Measurements from ENCODE around the gene GTF2A1. TPM values are rescaled to one million over a fixed set of nuclear protein-coding genes. Genes with fewer than 3 reads are reported as not detected.

Gene GTF2A1
- polyA plus RNA-seq, 1 of the 3 experiments (the other 2 are of a cell fraction), result 7.6 TPM

- Histone ChIP-seq H3K9ac (no peak overlapping the region), H3K4me2 (no peak overlapping the region), H4K20me1 (ENCODE audit: insufficient read depth) (no peaks in the 10 kb centered on the region), H3K36me3 (replicated peaks in 1 of 2; ENCODE audit: control insufficient read depth in 1 of 2, insufficient read depth in 2 of 2, low read length in 1 of 2) (no peaks in the 10 kb centered on the region), H3K9me3 (no peaks in the 10 kb centered on the region), H3K9me2 (no peaks in the 10 kb centered on the region), H2AFZ (ENCODE audit: low read depth) (no peak overlapping the region), H3F3A (replicated peaks; ENCODE audit: insufficient read depth) (no peaks in the 10 kb centered on the region), H3K4me3 (ENCODE audit: low read depth in 2 of 2, low read length in 1 of 2) (no peak overlapping the region), H3K27ac (ENCODE audit: low read depth in 2 of 2, low read length in 1 of 2) (no peak overlapping the region), H3K4me1 (ENCODE audit: control insufficient read depth in 1 of 2, insufficient read depth in 2 of 2, low read depth in 1 of 2, low read length in 1 of 2) (peaks cover 0 to 7% of the 10 kb centered on the region in 2 experiments; a peak in 2 of 4 replicates), H3K27me3 (ENCODE audit: insufficient read depth) (no peaks in the 10 kb centered on the region), H3K79me2 (ENCODE audit: insufficient read depth) (no peaks in the 10 kb centered on the region)
- ChIA-PET POLR2A (no interaction called here), CTCF (interaction anchor here (0.9 to 16.6 kb wide), 39 partner anchors 9 to 328 kb away, joined by 3 to 321 read pairs (median 5); partner anchors contain the start of gene CEP128)
- 50% methylated on average over 7 of the region's 7 CpGs for WGBS (ENCODE audit: low lambda C conversion rate)
- DNase-seq, result peak; percentile 74
- TF ChIP-seq RAD21 (IDR thresholded peaks at IDR 0.05; ENCODE audit: low read length) (peak; percentile 90), EP300 (IDR thresholded peaks at IDR 0.05; ENCODE audit: borderline replicate concordance in 1 of 2, low read depth in 1 of 2, low read length in 1 of 2) (no peak), NFIC (IDR thresholded peaks at IDR 0.05; ENCODE audit: borderline replicate concordance) (no peak), FOXJ3 (CRISPR knock-in tag; IDR thresholded peaks at IDR 0.05) (no peak), SMC3 (IDR thresholded peaks at IDR 0.05; ENCODE audit: low read depth, low read length) (peak; percentile 87), RCOR1 (IDR thresholded peaks at IDR 0.05; ENCODE audit: low read length) (no peak), USF1 (IDR thresholded peaks at IDR 0.05; ENCODE audit: borderline replicate concordance, low read depth) (no peak), MEF2A (IDR thresholded peaks at IDR 0.05; ENCODE audit: borderline replicate concordance, low read depth) (no peak), TEAD4 (IDR thresholded peaks at IDR 0.05; ENCODE audit: borderline replicate concordance, insufficient read depth) (no peak), CTCF (IDR thresholded peaks at IDR 0.05) (peak; percentile 75)
Measured at GRCh38 chr14:81269100-81269978, 48.6 kb upstream of the GTF2A1 start.

- Histone ChIP-seq H3K9ac (no peak overlapping the region), H3K4me2 (no peak overlapping the region), H3K4me1 (ENCODE audit: control insufficient read depth in 1 of 2, insufficient read depth in 2 of 2, low read depth in 1 of 2, low read length in 1 of 2) (no peaks in the 10 kb centered on the region; a peak in 2 of 4 replicates), H2AFZ (ENCODE audit: low read depth) (no peak overlapping the region), H4K20me1 (ENCODE audit: insufficient read depth) (no peaks in the 10 kb centered on the region), H3K9me2 (no peaks in the 10 kb centered on the region), H3K36me3 (replicated peaks in 1 of 2; ENCODE audit: control insufficient read depth in 1 of 2, insufficient read depth in 2 of 2, low read length in 1 of 2) (no peaks in the 10 kb centered on the region), H3K4me3 (ENCODE audit: low read depth in 2 of 2, low read length in 1 of 2) (no peak overlapping the region), H3F3A (replicated peaks; ENCODE audit: insufficient read depth) (no peaks in the 10 kb centered on the region), H3K79me2 (ENCODE audit: insufficient read depth) (no peaks in the 10 kb centered on the region), H3K27ac (ENCODE audit: low read depth in 2 of 2, low read length in 1 of 2) (no peak overlapping the region), H3K27me3 (ENCODE audit: insufficient read depth) (no peaks in the 10 kb centered on the region), H3K9me3 (no peaks in the 10 kb centered on the region)
- no peak for DNase-seq
- POLR2A ChIA-PET, result no interaction called here
- CTCF ChIA-PET, result interaction anchor here (1.0 to 16.6 kb wide), 8 partner anchors 29 to 280 kb away, joined by 3 to 321 read pairs (median 16); no protein-coding TSS in a partner anchor
- 39% methylated on average over 3 of the region's 3 CpGs for WGBS (ENCODE audit: low lambda C conversion rate)
- no peak for TF ChIP-seq RXRA (IDR thresholded peaks at IDR 0.05; ENCODE audit: borderline replicate concordance, low read depth)
- no peak for TF ChIP-seq IRF3 (IDR thresholded peaks at IDR 0.05; ENCODE audit: low read depth, low read length)
- TF ChIP-seq SMC3 (IDR thresholded peaks at IDR 0.05; ENCODE audit: low read depth, low read length), result no peak
- no peak for TF ChIP-seq POLR2AphosphoS5 (IDR thresholded peaks at IDR 0.05; ENCODE audit: low read depth, low read length)
- TF ChIP-seq YY1 (IDR thresholded peaks at IDR 0.05; ENCODE audit: low read depth), result no peak
- no peak for TF ChIP-seq NRF1 (IDR thresholded peaks at IDR 0.05; ENCODE audit: low read depth, low read length)
Measured at GRCh38 chr14:81268016-81268416, 47.3 kb upstream of the GTF2A1 start.

Data from SK-N-SH (cell line).